ENCODE measurements around the gene ZNF213. TPM values are rescaled to one million over a fixed set of nuclear protein-coding genes. Genes with fewer than 3 reads are reported as not detected.
A peak's percentile ranks its signal among the peaks of the same experiment; 100 is the strongest.

ZNF213 gene
- total RNA-seq, 4 donors from 2014 or later = 0.77 to 101 (median 11.1) TPM

DNA sequence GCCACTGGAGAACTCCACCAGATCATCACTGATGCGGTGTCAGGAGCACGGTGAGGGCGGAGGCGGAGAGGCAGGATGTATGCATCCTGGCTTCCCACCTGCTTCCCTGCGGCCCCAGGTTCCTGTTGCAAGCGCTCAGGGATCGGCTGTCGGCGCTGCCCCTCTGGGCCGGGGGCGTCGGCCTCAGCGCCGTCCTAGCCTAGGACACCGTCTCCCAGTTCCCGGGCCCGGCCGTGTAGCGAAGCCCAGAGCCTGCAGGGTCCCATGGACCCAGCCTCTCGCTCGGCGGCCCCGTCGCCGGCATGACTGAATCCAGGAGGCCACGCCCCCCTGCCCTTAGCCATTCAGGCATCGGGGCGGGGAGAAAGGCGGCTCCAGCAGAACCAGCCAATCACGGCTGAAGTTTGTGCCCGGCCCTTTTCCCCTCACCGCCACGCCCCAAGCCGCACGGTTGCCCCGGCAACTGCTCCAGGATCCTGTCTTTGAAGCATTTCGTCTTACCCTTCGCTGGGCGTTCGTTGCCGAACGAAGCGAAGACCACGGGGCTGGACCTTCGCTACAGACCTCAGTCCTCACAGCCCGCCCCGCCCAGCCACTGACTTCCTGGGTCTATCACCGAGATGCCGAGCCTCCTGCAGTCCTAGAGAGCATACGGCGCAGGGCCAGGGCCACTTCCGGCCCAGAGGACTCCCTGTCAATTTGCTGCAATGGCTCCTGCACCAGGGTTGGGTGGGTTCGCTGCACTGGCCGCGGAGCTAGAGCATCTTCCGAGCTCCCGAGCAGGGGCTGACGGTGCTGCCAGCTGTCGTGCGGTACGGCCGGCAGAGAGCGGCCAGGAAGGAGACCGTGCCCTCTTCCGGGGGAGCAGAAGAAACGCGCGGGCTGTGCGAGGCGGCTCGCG, 10.6 kb upstream of the ZNF213 start:
- intact Hi-C loops (cut with DNase I; ENCODE audit: low total_unique reads) = no loop called here
- Histone ChIP-seq H3K27me3 (no peaks in the 10 kb centered on the region), H3K27ac (peak overlapping the region; percentile 30 to 71), H3K4me3 (peak overlapping the region; percentile 37 to 55), H3K4me1 (peaks cover 0 to 5% of the 10 kb centered on the region in 2 donors), H3K36me3 (no peaks in the 10 kb centered on the region), H3K9me3 (no peaks in the 10 kb centered on the region)
- TF ChIP-seq CTCF (IDR thresholded peaks at IDR 0.05) (peak in 2 of 4 experiments; percentile 5 to 19), POLR2A (IDR thresholded peaks at IDR 0.05) (peak in 1 of 2 donors; percentile 35)
- DNase-seq = peak; percentile 94 to 96

DNA sequence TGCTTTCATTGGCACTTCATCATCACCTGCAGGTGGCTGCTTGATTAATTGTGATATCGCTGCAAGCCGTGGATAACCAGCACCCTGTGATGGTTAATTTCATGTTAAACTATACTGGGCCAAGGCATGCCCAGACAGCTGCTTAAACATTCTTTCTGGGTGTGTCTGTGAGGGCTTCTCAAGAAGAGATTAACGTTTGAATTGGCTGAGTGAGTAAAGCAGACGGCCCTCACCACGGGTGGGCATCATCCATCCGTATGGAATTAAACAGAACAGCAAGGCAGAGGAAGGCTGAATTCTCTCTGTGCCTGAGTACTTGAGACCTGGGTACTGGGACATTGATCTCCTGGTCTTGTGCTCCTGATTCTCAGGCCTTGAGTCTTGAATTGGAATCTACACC, 7.1 kb upstream of the ZNF213 start:
- peaks cover 0 to 5% of the 10 kb centered on the region in 2 donors for H3K4me1 ChIP-seq
- TF ChIP-seq CTCF (IDR thresholded peaks at IDR 0.05) = no peak
- no peak for TF ChIP-seq POLR2A (IDR thresholded peaks at IDR 0.05)
- intact Hi-C loops (cut with DNase I; ENCODE audit: low total_unique reads) = no loop called here

DNA sequence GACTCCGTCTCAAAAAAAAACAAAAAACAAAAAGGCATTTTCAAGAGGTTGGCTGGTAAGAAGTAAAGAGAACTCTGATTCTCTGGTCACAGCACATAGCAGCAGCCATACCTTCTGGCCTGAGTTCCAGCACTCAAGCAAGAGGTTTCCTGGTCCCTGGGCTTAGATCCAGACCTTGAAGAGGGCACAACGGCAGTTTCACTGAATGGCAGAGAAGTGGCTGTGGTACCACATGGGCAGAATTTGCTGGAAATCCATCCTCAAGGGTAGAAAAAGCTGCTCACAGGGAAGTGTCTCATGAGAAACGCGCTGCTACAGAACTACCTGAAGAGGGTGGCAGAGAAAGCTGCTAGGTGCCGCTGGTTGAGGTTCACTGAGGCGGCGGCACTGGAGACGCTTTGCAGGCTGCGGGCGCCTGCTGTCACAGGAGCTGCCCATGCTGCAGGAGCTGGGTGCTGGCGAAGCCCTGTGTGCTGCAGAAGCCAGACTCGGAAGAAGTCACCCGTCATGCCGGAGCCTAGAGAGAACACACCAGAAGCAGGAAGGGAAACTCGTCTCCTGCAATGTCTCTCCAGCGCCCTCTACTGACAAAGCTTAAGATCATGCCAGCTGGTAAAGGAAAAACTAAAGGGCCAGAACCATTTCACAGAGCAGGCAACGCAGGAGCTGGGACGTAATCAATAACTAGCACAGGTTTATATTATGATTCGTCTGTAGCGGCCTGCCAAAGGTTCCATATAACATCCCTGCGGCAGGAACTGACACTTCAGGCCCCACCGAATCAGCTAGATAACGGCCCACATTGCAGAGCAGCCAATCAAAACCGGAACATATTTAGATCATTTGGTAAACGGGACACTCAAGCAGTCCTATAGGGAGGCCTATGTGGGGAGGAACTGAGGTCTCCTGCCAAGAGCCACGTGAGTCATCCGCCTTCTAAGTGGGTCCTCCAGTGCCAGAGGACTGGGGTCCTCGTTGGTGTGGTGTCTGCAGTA, 5.4 kb upstream of the ZNF213 start:
- peak overlapping the region; percentile 11 to 45 for H3K27ac ChIP-seq
- H3K36me3 ChIP-seq = no peaks in the 10 kb centered on the region
- H3K9me3 ChIP-seq = no peaks in the 10 kb centered on the region
- peak; percentile 62 to 73 for DNase-seq
- H3K4me1 ChIP-seq = no peaks in the 10 kb centered on the region
- TF ChIP-seq POLR2A (IDR thresholded peaks at IDR 0.05) (no peak), CTCF (IDR thresholded peaks at IDR 0.05) (peak; percentile 81 to 92 (median 87))
- H3K27me3 ChIP-seq = no peaks in the 10 kb centered on the region
- intact Hi-C loops (cut with DNase I; ENCODE audit: low total_unique reads) = no loop called here
- H3K4me3 ChIP-seq = peak overlapping the region; percentile 5 to 30

More for the DNA sequence above, 7.1 kb upstream of the ZNF213 start:
- Histone ChIP-seq H3K36me3 (no peaks in the 10 kb centered on the region), H3K4me3 (no peak overlapping the region), H3K27ac (no peak overlapping the region), H3K9me3 (no peaks in the 10 kb centered on the region), H3K27me3 (no peaks in the 10 kb centered on the region)
- DNase-seq = no peak

DNA sequence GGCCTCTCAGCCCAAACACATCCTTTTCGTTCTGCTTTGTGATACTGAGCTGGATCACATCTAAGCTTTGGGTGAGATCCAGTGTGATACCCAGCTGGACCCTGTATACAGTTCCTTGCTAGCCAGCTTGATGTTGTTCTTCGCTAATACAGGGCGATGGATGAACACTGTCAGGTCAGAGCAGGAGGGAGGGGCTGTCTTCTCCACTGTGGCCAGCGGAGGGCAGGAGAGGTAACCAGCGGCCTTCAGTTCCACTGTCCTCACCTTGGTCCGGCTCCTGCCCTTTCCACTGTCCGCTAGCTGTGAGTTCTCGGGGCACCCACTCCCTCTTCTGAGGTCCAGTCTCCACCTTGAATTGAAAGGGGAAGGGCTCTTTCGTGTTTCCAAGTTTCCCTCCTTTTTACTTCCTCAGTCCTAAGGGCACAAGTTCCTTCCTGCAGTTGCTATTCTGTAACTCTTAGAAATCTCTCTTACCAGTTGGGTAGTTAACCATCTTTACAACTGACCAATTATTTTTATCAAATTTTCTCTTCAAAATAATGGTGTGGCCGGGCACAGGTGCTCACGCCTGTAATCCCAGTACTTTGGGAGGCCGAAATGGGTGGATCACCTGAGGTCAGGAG, 3.0 kb upstream of the ZNF213 start:
- H3K4me3 ChIP-seq = no peak overlapping the region
- TF ChIP-seq POLR2A (IDR thresholded peaks at IDR 0.05) (no peak), CTCF (IDR thresholded peaks at IDR 0.05) (peak in 2 of 4 experiments; percentile 12 to 36)
- DNase-seq = no peak
- intact Hi-C loops (cut with DNase I; ENCODE audit: low total_unique reads) = no loop called here
- H3K36me3 ChIP-seq = no peaks in the 10 kb centered on the region
- no peaks in the 10 kb centered on the region for H3K4me1 ChIP-seq
- no peak overlapping the region for H3K27ac ChIP-seq
- no peaks in the 10 kb centered on the region for H3K27me3 ChIP-seq
- no peaks in the 10 kb centered on the region for H3K9me3 ChIP-seq
